ENCODE data around the gene MMS19. TPM values are rescaled to one million over a fixed set of nuclear protein-coding genes. Genes with fewer than 3 reads are reported as not detected.
"Not testable (repeated sequence)": the region's sequence is repeated elsewhere in the genome, so short reads cannot be mapped to it uniquely, and the experiment has no call there.

Gene MMS19
- total RNA-seq, 1 donor from 2014 or later = 88.1 TPM

DNA sequence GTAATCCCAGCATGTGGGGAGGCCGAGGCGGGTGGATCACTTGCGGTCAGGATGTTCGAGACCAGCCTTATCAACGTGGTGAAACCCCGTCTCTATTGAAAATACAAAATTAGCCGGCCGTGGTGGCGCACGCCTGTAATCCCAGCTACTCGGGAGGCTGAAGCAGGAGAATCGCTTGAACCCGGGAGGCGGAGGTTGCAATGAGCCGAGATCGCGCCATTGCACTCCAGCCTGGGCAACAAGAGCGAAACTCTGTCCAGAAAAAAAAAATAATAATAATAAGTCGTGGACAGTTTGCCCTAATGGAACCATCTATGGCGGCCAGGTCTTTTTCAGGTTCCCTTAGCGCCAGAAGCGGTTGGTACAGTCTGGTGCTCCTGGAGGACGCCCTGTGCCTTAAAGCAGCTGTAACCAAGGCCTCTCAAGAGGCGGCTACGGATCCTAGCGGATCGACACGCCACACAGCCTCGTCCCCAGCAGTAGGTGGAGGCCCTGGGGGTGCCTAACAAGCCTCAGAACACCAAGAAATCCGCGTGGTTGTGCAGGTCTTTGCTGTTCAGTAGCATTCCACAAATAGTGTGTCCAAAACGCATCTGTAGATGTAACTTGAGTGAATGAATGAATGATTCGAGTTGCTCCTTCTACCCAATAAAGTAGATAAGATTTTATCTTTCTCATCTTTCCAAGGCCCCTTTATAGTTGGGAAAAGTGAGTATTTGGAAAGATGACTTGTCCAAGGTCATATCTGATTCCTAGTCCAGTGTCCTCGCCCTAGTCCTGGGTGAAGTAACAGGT is 71.2 kb downstream of the MMS19 start:
- TF ChIP-seq, protein P1, sequence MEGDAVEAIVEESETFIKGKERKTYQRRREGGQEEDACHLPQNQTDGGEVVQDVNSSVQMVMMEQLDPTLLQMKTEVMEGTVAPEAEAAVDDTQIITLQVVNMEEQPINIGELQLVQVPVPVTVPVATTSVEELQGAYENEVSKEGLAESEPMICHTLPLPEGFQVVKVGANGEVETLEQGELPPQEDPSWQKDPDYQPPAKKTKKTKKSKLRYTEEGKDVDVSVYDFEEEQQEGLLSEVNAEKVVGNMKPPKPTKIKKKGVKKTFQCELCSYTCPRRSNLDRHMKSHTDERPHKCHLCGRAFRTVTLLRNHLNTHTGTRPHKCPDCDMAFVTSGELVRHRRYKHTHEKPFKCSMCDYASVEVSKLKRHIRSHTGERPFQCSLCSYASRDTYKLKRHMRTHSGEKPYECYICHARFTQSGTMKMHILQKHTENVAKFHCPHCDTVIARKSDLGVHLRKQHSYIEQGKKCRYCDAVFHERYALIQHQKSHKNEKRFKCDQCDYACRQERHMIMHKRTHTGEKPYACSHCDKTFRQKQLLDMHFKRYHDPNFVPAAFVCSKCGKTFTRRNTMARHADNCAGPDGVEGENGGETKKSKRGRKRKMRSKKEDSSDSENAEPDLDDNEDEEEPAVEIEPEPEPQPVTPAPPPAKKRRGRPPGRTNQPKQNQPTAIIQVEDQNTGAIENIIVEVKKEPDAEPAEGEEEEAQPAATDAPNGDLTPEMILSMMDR (IDR thresholded peaks at IDR 0.05; ENCODE audit: unreplicated experiment) = no peak
- Mint-ChIP-seq H3K9me3 (no peaks in the 10 kb centered on the region), H3K4me3 (peak overlapping the region; percentile 90), H3K27ac (peak overlapping the region; percentile 93), H3K36me3 (peaks cover 18% of the 10 kb centered on the region), H3K27me3 (ENCODE audit: low read depth) (no peaks in the 10 kb centered on the region), H3K4me1 (peaks cover 23% of the 10 kb centered on the region)
- DNase-seq (ENCODE audit: low spot score in 2 of 2, unreplicated experiment in 2 of 2) = no peak

DNA sequence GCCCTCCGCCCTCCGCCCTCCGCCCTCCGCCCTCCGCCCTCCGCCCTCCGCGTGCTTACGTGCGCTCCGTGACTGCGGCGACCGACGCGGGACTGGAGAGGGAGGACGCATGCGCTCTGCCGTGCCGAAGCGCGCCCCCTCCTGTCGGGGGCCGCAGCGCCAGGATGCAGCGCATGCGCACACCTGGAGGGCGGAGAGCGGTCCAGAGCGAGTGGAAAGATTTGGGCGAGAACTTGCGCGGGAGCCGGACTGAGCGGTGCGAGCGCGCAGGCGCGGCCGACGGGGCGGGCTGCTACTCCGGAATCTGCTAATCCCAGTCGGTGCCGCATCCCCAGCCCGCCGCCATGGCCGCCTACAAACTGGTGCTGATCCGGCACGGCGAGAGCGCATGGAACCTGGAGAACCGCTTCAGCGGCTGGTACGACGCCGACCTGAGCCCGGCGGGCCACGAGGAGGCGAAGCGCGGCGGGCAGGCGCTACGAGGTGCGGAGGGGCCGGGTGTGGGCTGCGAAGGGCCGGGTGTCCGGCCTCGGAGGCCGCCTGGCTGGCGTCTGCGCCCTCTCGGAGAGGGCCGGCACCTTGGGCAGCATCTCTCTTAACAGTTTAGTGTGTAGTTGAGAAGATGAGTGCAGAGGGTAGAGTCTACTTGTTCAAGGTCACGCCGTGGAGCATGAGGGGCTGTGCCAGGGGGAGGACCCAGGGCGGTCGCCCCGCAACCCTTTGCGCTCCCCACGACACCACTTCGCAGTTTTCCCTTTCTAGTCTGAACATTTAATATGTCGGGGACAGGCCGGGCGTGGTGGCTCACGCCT is 72.1 kb downstream of the MMS19 start, which contains the start of gene PGAM1:
Gene PGAM1, plus strand, starts transcription at position 228 of the 812 bp plus-strand sequence. Its CDS starts 117 bp downstream, at position 345.
- TF ChIP-seq, protein P1 (IDR thresholded peaks at IDR 0.05; ENCODE audit: unreplicated experiment) = no peak
- Mint-ChIP-seq H3K4me3 (peak within 1 kb of the TSS; percentile 90), H3K27ac (peak within 1 kb of the TSS; percentile 94), H3K27me3 (ENCODE audit: low read depth) (no peaks in the 10 kb centered on the region), H3K9me3 (no peaks in the 10 kb centered on the region), H3K36me3 (peaks cover 11% of the 10 kb centered on the region), H3K4me1 (peaks cover 23% of the 10 kb centered on the region)
- DNase-seq (ENCODE audit: low spot score in 2 of 2, unreplicated experiment in 2 of 2) = peak; percentile 93 to 97

DNA sequence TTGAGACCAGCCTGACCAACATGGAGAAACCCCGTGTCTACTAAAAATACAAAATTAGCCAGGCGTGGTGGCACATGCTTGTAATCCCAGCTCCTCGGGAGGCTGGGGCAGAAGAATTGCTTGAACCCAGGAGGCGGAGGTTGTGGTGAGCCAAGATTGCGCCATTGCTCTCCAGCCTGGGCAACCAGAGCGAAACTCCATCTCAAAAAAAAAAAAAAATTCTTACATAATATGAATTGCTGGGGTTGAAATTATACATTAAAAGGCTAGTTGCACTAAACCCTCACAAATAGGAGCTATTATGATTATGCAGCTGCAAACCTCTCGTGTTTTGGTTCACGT is 74.5 kb downstream of the MMS19 start:
- not testable (repeated sequence) for DNase-seq (ENCODE audit: low spot score in 2 of 2, unreplicated experiment in 2 of 2); H3K9me3 Mint-ChIP-seq; H3K36me3 Mint-ChIP-seq; H3K27me3 Mint-ChIP-seq (ENCODE audit: low read depth); H3K4me3 Mint-ChIP-seq
- peaks cover 25% of the 10 kb centered on the region for H3K4me1 Mint-ChIP-seq
- peak overlapping the region; percentile 53 for H3K27ac Mint-ChIP-seq

DNA sequence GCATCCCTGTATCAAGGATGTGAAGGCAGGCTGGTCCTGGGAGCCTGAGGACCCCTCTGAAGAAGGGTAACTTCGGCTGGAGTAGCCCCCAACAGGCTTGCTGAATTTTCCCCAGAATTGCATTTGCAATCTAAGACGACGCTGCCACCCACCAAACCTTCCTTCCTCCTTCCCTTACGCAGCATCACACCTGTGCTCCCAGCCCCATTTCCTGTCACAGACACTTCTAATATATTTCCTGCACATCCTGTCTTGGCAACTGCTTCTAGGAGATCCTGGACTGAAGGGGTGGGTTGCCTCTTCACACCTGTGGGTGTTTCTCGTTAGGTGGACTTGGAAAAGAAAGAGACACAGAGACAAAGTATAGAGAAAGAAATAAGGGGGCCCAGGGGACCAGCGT is 81.7 kb downstream of the MMS19 start:
- TF ChIP-seq, protein P1 (IDR thresholded peaks at IDR 0.05; ENCODE audit: unreplicated experiment) = no peak
- DNase-seq (ENCODE audit: low spot score in 2 of 2, unreplicated experiment in 2 of 2) = no peak
- peaks cover 25% of the 10 kb centered on the region for H3K4me1 Mint-ChIP-seq
- H3K4me3 Mint-ChIP-seq = no peak overlapping the region
- no peaks in the 10 kb centered on the region for H3K9me3 Mint-ChIP-seq
- H3K27ac Mint-ChIP-seq = no peak overlapping the region
- no peaks in the 10 kb centered on the region for H3K27me3 Mint-ChIP-seq (ENCODE audit: low read depth)
- peaks cover 2% of the 10 kb centered on the region for H3K36me3 Mint-ChIP-seq

DNA sequence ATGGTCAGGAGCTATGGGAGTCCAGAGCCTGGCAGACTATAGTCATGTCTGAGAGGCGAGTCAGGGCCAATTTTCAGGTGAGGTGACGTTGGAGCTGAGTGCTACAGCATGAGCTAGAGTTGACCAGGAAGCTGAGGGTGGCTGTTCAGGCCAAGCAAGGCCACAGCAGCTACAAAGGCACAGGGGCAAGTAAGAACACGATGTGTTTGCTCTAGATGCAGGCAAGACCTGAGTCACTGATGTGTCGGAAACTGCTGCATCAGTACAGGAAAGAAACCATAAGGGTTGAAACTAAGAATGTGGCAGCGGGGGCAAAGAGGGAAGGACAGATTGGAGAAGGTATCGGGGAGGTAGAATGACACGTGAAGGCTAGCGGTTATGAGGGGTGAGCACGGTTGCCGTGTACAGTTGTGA is 85.3 kb downstream of the MMS19 start:
- Mint-ChIP-seq H3K27ac (peak overlapping the region; percentile 19), H3K27me3 (ENCODE audit: low read depth) (no peaks in the 10 kb centered on the region), H3K9me3 (no peaks in the 10 kb centered on the region), H3K4me3 (no peak overlapping the region), H3K36me3 (peaks cover 2% of the 10 kb centered on the region), H3K4me1 (peaks cover 13% of the 10 kb centered on the region)
- no peak for DNase-seq (ENCODE audit: low spot score in 2 of 2, unreplicated experiment in 2 of 2)
- TF ChIP-seq, protein P1 (IDR thresholded peaks at IDR 0.05; ENCODE audit: unreplicated experiment) = no peak

DNA sequence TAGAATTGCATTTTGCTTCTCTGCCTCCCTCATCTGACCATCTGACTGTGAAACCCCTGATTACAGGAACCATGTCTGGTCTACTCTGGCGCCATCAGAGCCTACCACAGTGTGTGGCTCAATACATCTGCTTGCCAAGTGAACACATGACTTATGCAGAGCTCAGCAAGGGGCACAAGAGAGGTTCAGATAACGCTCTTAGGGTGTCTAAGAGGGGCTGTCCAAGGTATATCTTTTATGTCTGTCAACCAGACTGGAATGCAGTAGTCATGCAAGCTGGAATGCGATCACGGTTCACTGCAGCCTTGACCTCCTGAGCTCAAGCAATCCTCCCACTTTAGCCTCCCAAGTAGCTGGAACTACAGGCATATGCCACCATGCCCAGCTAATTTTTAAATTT is 86.8 kb downstream of the MMS19 start:
- Mint-ChIP-seq H3K27me3 (ENCODE audit: low read depth) (no peaks in the 10 kb centered on the region), H3K36me3 (no peaks in the 10 kb centered on the region), H3K4me1 (peaks cover 16% of the 10 kb centered on the region), H3K4me3 (no peak overlapping the region), H3K27ac (peak overlapping the region; percentile 39), H3K9me3 (no peaks in the 10 kb centered on the region)
- TF ChIP-seq, protein P1 (IDR thresholded peaks at IDR 0.05; ENCODE audit: unreplicated experiment) = no peak
- no peak for DNase-seq (ENCODE audit: low spot score in 2 of 2, unreplicated experiment in 2 of 2)

Measured in mesothelial cell of epicardium (in vitro differentiated cells).